Measurements from ENCODE around the gene FOXJ1.

- TF ChIP-seq CTCF (IDR thresholded peaks at IDR 0.05) (no peak), POLR2A (IDR thresholded peaks at IDR 0.05) (no peak), EP300 (IDR thresholded peaks at IDR 0.05) (no peak)
These were observed 2.7 kb downstream of the FOXJ1 start for GRCh38 chr17:76138234-76138895.

Data from tibial nerve (tissue), 4 donors.